ENCODE results near the gene KAZN.

Gene KAZN

GRCh38 chr1:14774225-14774624, 175.7 kb downstream of the KAZN start:
- DNase-seq (ENCODE audit: low spot score), result no peak

- DNase-seq (ENCODE audit: low spot score), result no peak
Observed at GRCh38 chr1:14774988-14775387, 176.5 kb downstream of the KAZN start.

GRCh38 chr1:14775434-14775833, 176.9 kb downstream of the KAZN start:
- no peak for DNase-seq (ENCODE audit: low spot score)

GRCh38 chr1:14777516-14778506, 179.3 kb downstream of the KAZN start:
- DNase-seq (ENCODE audit: low spot score), result no peak

DNA sequence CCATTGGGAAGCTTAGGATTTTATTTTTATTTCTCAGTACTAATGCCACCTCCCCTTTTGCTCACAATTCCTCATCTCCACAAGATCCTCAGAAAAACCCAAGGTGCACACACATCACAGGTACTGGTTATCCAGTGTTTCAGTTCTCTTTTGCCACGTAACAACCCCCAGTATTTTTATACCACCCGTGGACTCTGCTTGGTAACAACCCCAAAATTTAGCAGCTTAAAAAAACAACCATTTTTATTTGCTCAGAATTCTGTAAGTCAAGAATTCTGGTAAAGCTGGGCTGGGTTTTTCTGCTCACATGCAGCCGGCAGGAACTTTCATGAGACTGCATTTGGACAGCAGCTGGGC, 180.0 kb downstream of the KAZN start:
- no peak for DNase-seq (ENCODE audit: low spot score)

GRCh38 chr1:14778898-14779865, 180.7 kb downstream of the KAZN start:
- no peak for DNase-seq (ENCODE audit: low spot score)

DNA sequence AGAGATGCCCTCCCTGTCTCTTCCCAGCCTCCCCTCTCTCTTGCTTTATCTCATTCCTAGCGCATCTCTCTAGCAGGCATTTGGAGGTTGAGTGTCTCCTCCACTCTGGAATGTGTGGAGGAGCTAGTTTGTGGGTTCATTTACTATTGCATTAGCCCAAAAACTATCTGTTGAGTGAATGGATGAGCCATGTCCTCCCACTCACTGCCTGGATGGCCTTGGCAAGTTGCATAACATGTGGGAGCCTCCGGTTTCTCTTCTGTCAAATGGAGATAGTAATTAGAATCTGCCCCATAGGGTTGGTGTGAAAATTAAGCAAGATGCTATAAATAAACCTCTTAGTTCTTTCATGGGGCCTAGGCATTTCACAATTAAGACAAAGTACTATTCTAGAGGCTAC, 181.8 kb downstream of the KAZN start:
- no peak for DNase-seq (ENCODE audit: low spot score)

DNA sequence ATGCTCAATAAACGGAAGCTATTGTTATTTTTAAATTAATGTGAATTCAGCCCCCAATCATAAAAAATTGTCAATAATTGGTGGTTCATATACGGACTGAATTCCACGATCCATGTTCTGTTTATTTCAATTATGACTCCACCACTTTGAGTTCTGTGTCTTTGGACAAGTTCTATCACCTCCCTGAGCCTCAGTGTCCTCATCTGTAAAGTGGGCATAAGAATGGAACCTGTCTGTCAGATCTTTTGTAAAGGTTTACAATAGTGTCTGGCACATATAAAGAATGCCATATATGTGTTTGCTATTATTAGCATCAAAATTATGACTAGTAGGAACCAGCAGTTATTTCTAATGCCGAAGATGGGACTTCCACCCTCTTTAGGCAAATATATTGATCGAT, 183.3 kb downstream of the KAZN start:
- no peak for DNase-seq (ENCODE audit: low spot score)

GRCh38 chr1:14782741-14783591, 184.5 kb downstream of the KAZN start:
- no peak for DNase-seq (ENCODE audit: low spot score)

- no peak for DNase-seq (ENCODE audit: low spot score)
Observed at GRCh38 chr1:14783592-14783886, 185.1 kb downstream of the KAZN start.

- DNase-seq (ENCODE audit: low spot score), result no peak
Observed at GRCh38 chr1:14784790-14785773, 186.6 kb downstream of the KAZN start.

DNA sequence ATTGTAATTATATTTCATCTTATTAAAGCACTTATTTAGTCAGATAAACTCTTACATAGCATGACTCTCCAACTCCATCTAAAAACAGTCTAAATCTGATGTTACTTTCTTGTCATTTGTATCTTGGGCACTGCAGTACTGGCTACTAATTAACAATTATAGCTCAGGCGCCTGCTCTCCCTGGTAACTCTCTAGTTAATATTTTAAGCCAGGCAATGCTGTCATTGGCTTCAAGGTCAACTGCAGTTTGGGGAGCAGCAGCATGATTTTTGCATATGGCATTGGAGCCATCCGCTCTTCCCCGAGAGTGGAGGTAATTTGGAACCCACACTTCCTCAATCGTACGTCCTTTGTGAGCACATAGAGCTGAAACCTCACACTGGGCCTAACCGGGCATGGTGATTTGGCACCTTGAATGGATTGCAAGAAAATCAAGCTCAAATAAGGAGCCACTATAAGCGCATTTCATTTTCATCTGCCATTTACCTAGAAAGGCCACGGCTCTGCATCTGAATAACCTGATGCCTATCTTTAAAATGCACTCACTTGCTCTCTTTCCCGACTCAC, 187.7 kb downstream of the KAZN start:
- DNase-seq (ENCODE audit: low spot score), result no peak

GRCh38 chr1:14786681-14787080, 188.2 kb downstream of the KAZN start:
- no peak for DNase-seq (ENCODE audit: low spot score)

DNA sequence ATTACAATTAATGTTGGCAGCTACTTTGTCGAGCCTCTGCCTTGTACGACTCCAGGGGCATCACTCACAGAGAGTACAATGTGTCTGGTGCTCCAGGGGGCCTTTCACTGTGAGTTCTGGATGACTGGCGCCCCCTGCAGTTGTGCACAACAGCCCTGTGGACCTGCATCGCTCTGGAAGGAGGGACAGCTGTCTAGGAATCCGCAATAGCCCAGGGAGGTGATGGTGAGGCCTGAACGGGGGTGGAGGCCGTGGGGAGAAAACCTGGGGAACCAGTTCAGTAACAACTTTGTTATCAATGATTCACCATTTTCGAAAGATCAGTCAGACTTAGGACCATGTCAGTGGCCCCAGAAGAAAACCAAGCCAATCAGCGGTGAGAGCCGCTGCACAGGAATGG, 189.1 kb downstream of the KAZN start:
- no peak for DNase-seq (ENCODE audit: low spot score)

DNA sequence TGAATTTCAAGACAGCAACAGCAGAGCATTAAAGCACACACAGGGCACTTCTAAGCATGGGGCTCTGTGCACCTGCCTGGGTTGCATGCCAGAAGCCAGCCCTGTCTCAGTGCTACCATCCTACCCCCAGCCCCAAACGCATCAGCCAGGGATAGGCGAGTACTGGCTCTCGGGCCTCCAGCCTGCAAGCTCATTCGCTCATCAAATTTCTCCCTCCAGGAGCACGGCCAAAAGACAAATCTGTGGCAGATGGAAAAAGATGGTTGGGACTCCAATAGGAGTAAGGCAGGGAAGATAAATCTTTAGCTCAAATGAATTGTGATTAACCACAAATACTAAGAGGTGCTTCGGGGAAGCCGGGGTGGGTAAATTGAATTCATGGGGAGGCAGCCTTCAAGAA, 189.6 kb downstream of the KAZN start:
- no peak for DNase-seq (ENCODE audit: low spot score)

DNA sequence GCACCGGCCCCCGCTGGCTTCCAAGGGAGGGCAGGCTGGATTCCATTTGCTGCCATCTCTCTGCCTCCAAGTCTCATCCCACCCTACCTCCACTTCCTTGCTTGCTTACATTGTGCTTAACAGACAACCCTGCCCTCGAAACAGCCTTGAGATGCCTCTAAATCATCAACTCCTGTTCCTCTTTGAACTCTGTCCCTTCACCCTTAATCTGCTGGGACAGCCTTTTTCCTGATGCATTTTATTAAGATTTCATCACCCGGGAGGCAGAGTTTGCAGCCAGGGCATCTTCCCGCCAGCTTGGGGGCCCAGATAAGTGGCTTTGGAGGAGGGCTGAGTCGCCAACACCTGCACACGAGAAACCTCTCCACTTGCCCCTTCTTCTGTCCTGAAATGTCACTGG, 192.5 kb downstream of the KAZN start:
- DNase-seq (ENCODE audit: low spot score), result no peak

DNA sequence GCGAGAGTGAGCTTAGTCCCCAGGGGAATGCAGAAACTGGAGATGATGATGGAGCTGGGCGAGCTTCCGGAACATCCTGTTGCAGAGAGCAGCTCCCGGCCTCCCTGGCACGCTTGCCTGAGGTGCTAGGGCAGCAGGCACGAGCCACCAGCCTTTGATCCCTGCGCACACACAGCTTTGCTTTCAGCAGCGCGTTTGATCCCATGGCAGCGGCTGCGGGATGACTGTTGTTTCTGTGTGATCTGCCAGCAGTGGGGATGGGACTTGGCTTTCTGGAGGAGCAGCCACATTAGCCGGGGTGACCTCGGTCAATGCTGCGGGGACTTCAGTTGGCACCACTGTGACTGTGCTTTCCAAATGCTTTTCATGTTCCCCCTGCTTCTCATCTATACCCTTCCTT, 193.2 kb downstream of the KAZN start:
- no peak for DNase-seq (ENCODE audit: low spot score)

DNA sequence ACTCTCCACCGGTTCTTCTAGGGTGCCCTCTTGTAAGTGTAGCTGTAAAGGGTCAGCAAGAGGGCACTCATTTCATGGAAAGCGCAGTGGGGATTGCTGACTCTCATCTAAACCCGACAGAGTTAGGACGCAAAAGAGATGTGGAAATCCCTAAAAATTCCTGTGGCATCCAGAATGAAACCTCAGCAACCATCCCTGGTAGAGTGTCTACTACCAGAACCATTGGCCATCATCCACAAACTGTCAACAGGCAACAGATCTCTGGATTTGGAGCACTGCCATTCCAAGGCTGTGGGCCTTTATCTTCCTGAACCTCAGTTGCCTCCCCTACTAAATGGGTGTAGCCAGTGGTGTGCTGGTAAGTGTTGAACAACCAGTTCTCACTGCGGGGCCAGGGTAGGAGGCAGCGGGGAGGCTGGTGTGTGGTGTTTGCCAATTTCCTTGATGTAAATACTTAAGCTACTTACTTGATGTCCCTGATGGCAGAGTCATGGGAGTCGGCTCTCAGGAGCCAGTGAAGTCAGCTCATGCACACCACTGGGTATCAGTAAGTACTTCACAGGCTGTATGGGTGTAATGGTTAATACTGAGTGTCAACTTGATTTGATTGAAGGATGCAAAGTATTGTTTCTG, 195.8 kb downstream of the KAZN start:
- no peak for DNase-seq (ENCODE audit: low spot score)

- DNase-seq (ENCODE audit: low spot score), result no peak
Observed at GRCh38 chr1:14794906-14795305, 196.4 kb downstream of the KAZN start.

- no peak for DNase-seq (ENCODE audit: low spot score)
Observed at GRCh38 chr1:14795589-14795988, 197.1 kb downstream of the KAZN start.
